Nephron (organoid): Measurements from ENCODE around the gene MT1H.
A peak's percentile ranks its signal among the peaks of the same experiment; 100 is the strongest.

Experiments
- H3K27ac Mint-ChIP-seq, 3 experiments: 2 replicates each; pipeline ENCODE4 v1.8.0; 2020; ENCODE audit warnings: mixed read lengths in 3 of 3, mild to moderate bottlenecking in 2 of 3, moderate library complexity in 1 of 3
- H3K27me3 Mint-ChIP-seq: 2 replicates; pipeline ENCODE4 v1.8.0; 2021; ENCODE audit warnings: low read depth, mild to moderate bottlenecking, moderate library complexity, mixed read lengths
- H3K36me3 Mint-ChIP-seq: 2 replicates; pipeline ENCODE4 v1.8.0; 2020; ENCODE audit warnings: low read depth, mixed read lengths
- H3K4me1 Mint-ChIP-seq: 2 replicates; pipeline ENCODE4 v1.8.0; 2020; ENCODE audit warnings: mixed read lengths
- H3K4me3 Mint-ChIP-seq, 3 experiments: 2 replicates each; pipeline ENCODE4 v1.8.0; 2020; ENCODE audit warnings: mild to moderate bottlenecking in 3 of 3, mixed read lengths in 3 of 3, moderate library complexity in 2 of 3
- H3K9me3 Mint-ChIP-seq: 2 replicates; pipeline ENCODE4 v1.8.0; 2020; ENCODE audit warnings: mixed read lengths
- TF ChIP-seq, protein P1 (sequence below), 3 experiments: fragments of 200-600 bp; sonication (generic); IDR thresholded peaks; one replicate each; pipeline ENCODE4 v1.5.0; 2021; ENCODE audit warnings: antibody characterized with exemption in 3 of 3; ENCODE audit not compliant: unreplicated experiment in 3 of 3

The MT1H gene

DNA sequence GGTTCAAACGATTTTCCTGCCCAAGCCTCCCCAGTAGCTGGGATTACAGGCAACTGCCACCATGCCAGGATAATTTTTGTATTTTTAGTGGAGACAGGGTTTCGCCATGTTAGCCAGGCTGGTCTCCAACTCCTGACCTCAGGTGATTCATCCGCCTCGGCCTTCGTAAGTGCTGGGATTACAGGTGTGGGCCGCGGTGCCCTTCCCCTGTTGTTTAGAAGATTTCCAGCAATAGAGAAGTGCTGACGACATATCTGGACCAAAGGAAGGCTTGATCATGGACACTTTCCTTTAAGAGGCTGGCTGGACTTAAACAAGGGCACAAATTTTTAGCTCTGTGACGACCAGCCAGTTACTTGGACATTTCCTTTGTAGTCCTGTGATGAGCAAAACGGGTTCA is 38.4 kb upstream of the MT1H start:
- Mint-ChIP-seq H3K27me3 (peaks cover 96% of the 10 kb centered on the region), H3K27ac (no peak overlapping the region), H3K4me1 (no peaks in the 10 kb centered on the region), H3K36me3 (no peaks in the 10 kb centered on the region), H3K4me3 (peak overlapping the region; percentile 77 to 83 (median 79)), H3K9me3 (no peaks in the 10 kb centered on the region)
- TF ChIP-seq, protein P1, sequence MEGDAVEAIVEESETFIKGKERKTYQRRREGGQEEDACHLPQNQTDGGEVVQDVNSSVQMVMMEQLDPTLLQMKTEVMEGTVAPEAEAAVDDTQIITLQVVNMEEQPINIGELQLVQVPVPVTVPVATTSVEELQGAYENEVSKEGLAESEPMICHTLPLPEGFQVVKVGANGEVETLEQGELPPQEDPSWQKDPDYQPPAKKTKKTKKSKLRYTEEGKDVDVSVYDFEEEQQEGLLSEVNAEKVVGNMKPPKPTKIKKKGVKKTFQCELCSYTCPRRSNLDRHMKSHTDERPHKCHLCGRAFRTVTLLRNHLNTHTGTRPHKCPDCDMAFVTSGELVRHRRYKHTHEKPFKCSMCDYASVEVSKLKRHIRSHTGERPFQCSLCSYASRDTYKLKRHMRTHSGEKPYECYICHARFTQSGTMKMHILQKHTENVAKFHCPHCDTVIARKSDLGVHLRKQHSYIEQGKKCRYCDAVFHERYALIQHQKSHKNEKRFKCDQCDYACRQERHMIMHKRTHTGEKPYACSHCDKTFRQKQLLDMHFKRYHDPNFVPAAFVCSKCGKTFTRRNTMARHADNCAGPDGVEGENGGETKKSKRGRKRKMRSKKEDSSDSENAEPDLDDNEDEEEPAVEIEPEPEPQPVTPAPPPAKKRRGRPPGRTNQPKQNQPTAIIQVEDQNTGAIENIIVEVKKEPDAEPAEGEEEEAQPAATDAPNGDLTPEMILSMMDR (IDR thresholded peaks at IDR 0.05; ENCODE audit: unreplicated experiment in 3 of 3) = no peak

DNA sequence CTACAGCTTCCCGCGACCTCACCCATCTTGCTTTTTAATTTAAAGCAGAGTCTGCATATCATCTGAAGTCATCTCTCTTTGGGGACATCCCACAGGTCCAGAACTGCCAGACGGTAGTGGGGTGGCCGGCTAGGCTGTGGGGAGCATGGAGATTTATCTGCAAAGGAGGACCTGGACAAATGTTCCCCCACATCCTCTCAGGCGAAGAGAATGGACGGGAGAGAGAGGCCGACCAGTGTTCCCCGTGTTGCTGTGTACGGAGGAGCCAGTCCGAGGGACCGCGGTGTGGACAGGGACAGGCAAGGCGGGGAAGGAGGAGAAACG is 37.8 kb upstream of the MT1H start:
- H3K9me3 Mint-ChIP-seq = no peaks in the 10 kb centered on the region
- TF ChIP-seq, protein P1 (IDR thresholded peaks at IDR 0.05; ENCODE audit: unreplicated experiment in 3 of 3) = no peak
- peak overlapping the region; percentile 77 to 83 (median 79) for H3K4me3 Mint-ChIP-seq
- no peaks in the 10 kb centered on the region for H3K36me3 Mint-ChIP-seq
- H3K4me1 Mint-ChIP-seq = no peaks in the 10 kb centered on the region
- peaks cover 96% of the 10 kb centered on the region for H3K27me3 Mint-ChIP-seq
- peak overlapping the region in 1 of 3 experiments; percentile 21 for H3K27ac Mint-ChIP-seq

DNA sequence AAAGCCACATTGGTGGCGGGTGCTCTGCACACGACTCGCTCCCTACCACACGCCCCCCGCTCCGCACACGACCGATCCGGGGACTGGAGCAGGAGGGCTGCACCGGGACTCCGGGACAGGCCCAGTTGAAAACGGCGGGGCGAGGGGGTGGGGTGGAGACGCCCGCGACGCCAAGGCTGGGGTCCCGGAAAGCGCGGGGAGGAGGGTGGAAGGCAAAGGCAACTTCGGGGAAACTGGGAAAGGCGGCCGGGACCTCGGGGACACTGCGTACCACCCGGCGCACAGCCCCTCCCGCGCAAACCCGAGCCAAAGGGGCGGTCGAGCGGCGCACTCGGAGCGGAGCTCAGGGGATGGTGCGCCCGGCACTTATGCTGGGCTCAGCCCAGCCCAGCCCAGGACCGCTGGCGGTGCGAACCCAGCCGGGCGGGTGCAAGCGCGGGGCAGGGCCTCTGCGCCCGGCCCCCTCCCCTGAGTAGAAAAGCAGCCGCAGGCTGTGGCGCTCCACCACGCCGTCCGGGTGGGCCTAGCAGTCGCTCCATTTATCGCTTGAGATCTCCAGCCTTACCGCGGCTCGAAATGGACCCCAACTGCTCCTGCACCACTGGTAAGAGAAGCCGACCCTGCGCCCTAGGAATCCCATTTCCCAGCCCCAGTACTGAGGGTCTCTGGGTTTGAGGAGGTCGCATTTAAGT is 37.3 kb upstream of the MT1H start, which contains the start of gene MT1M:
MT1M (plus strand) TSS at position 504 of the 692 bp plus-strand sequence; CDS start at position 577, 73 bp downstream.
- no peaks in the 10 kb centered on the region for H3K36me3 Mint-ChIP-seq
- no peaks in the 10 kb centered on the region for H3K4me1 Mint-ChIP-seq
- no peaks in the 10 kb centered on the region for H3K9me3 Mint-ChIP-seq
- peak within 1 kb of the TSS; percentile 77 to 83 (median 79) for H3K4me3 Mint-ChIP-seq
- peaks cover 96% of the 10 kb centered on the region for H3K27me3 Mint-ChIP-seq
- TF ChIP-seq, protein P1 (IDR thresholded peaks at IDR 0.05; ENCODE audit: unreplicated experiment in 3 of 3) = no peak
- peak within 1 kb of the TSS in 1 of 3 experiments; percentile 21 for H3K27ac Mint-ChIP-seq

DNA sequence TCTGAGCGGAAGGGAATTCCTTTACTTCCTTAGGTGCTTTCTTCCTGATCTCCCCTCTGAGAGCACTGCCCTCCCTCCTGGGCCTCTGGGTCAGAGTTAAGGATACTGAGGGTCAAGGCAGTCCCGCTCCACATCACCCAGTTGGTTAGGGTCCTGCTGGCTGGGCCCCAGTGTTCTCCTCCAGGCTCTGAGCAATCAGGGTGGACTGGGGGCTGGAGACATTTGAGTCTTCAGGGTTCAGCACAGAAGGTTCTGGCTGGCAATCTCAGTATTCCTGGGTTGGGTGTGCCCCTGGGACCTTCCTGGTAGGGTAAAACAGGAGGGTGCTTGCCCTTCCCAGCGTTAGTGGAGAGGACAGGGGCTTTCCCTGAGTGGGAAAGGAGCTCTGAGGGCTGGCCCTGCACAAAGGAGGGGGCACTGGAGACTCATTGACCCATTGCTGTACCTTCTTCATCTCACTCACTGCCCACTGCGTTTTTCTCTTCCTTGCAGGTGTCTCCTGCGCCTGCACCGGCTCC is 36.7 kb upstream of the MT1H start:
- no peaks in the 10 kb centered on the region for H3K9me3 Mint-ChIP-seq
- TF ChIP-seq, protein P1 (IDR thresholded peaks at IDR 0.05; ENCODE audit: unreplicated experiment in 3 of 3) = no peak
- peaks cover 2% of the 10 kb centered on the region for H3K4me1 Mint-ChIP-seq

DNA sequence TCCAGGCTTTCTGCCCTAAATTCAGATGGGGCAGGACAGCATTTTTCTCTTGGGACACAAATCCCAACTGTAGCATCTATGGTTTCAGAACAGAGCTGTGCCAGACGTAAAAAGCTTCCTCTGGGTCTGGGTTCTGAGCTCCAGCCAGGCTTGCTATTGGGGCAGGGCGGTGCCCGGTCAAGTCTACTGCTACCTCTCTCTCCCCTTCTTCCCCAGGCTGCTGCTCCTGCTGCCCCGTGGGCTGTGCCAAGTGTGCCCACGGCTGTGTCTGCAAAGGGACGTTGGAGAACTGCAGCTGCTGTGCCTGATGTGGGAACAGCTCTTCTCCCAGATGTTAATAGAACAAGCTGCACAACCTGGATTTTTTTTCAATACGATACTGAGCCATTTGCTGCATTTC is 36.1 kb upstream of the MT1H start:
- H3K9me3 Mint-ChIP-seq = no peaks in the 10 kb centered on the region
- peaks cover 100% of the 10 kb centered on the region for H3K27me3 Mint-ChIP-seq
- H3K36me3 Mint-ChIP-seq = no peaks in the 10 kb centered on the region
- peak overlapping the region; percentile 34 to 80 (median 69) for H3K4me3 Mint-ChIP-seq
- H3K4me1 Mint-ChIP-seq = peaks cover 4% of the 10 kb centered on the region
- no peak overlapping the region for H3K27ac Mint-ChIP-seq
- TF ChIP-seq, protein P1 (IDR thresholded peaks at IDR 0.05; ENCODE audit: unreplicated experiment in 3 of 3) = no peak

More for the DNA sequence above, 36.7 kb upstream of the MT1H start:
- Mint-ChIP-seq H3K27ac (no peak overlapping the region), H3K36me3 (no peaks in the 10 kb centered on the region), H3K4me3 (peak overlapping the region; percentile 76 to 80 (median 77)), H3K27me3 (peaks cover 99% of the 10 kb centered on the region)
